Activated naive CD4-positive, alpha-beta T cell treated with anti-CD3 and anti-CD28 coated beads, Interleukin-2, amount 50 U/mL, for 72 hours (primary cell): ENCODE data around the gene EPHA8. TPM values are rescaled to one million over a fixed set of nuclear protein-coding genes. Genes with fewer than 3 reads are reported as not detected.

Experiments
- ATAC-seq, 2 donors: fragments of 150-1000 bp; cut with Tn5 transposase; 2 replicates each; pipeline ENCODE4 v1.10.0; 2021; ENCODE audit warnings: mild to moderate bottlenecking in 2 of 2, moderate library complexity in 2 of 2
- DNase-seq, 2 donors: peaks; one replicate each; pipeline ENCODE4 v3.0.0; 2021 to 2022; ENCODE audit warnings: low spot score in 2 of 2
- H3K27ac Mint-ChIP-seq, 2 donors: one replicate each; pipeline ENCODE4 v1.8.0; 2022; ENCODE audit warnings: mild to moderate bottlenecking in 2 of 2, mixed read lengths in 2 of 2
- H3K36me3 Mint-ChIP-seq, 2 donors: one replicate each; pipeline ENCODE4 v1.8.0; 2022; ENCODE audit warnings: mixed read lengths in 2 of 2
- H3K9me3 Mint-ChIP-seq, 2 donors: one replicate each; pipeline ENCODE4 v1.8.0; 2022; ENCODE audit warnings: mixed read lengths in 2 of 2
- total RNA-seq, 2 donors: library from RNA; stranded (reverse); gene quantifications; one replicate each; pipeline ENCODE4 v1.2.3, GENCODE V29; 2022

Gene EPHA8
- total RNA-seq, 2 donors from 2014 or later: not detected

- H3K9me3 Mint-ChIP-seq: peaks cover 18 to 19% of the 10 kb centered on the region in 2 donors
- ATAC-seq (no peak), DNase-seq (no peak)
- no peak overlapping the region for H3K27ac Mint-ChIP-seq
- H3K36me3 Mint-ChIP-seq: peaks cover 6 to 7% of the 10 kb centered on the region in 2 donors
Measured at GRCh38 chr1:22576150-22576544, 12.9 kb downstream of the EPHA8 start.

DNA sequence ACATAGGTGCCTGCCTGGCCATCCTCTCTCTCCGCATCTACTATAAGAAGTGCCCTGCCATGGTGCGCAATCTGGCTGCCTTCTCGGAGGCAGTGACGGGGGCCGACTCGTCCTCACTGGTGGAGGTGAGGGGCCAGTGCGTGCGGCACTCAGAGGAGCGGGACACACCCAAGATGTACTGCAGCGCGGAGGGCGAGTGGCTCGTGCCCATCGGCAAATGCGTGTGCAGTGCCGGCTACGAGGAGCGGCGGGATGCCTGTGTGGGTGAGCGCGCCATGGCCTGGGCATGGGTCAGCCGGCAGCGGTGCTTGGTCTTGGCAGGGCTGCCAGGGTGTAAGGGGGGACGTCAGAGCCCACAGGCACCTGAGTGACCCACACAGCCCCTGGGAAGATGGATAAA is 13.3 kb downstream of the EPHA8 start:
- Mint-ChIP-seq H3K27ac (no peak overlapping the region), H3K36me3 (peaks cover 6 to 7% of the 10 kb centered on the region in 2 donors), H3K9me3 (peaks cover 18 to 19% of the 10 kb centered on the region in 2 donors)
- DNase-seq (no peak), ATAC-seq (no peak)

DNA sequence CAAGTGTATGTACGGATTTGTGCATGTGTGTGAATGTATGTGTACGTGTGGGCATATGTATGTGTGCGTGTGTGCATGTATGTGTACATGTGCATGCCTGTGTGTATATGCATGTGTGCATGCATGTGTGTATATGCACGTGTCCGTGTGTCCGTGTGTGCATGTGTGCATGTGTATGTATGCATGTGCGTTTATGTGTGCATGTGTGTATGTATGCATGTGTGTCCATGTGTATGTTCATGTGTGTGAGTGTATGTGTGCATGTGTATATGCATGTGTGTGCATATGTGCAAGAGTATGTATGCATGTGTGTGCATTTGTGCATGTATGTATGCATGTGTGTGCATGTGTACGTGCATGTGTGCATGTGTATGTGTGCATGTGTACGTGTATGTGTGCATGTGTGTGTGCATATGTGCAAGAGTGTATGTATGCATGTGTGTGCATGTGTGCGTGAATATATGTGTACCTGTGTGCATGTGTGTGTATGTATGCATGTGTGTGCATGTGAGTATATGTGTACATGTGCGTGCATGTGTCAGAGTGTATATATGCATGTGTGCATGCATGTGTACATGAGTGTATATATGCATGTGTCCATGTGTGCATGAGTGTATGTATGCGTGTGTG is 15.6 kb downstream of the EPHA8 start:
- H3K27ac Mint-ChIP-seq: no peak overlapping the region

DNA sequence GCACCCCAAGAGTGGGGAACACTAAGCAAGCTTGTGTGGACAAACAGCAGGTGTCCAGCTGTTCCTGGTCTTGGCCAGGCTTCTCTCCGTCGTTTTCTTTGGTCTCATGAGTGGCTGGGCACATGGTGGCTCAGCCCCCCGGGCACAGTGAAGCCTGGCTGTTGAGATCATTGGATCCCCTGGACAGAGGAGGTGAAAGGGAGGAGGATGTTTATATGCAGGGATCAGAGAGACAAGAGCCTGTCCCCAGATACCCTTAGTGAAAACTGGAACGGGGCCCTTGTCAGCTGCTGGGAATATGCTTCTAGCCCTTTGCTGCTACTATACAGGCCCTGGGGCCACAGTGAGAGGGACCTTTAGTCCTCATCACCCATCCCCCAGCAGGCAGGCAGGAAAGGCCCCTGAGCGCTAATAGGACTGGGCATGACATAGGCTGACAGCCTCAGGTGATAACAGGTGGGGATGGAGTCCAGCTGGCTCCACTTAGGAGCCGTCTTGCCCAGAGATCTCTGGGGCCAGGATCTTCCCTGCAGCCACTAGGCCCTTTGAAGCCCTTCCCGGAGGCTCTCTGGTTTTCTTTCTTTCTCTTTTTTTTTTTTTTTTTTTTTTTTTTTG is 16.4 kb downstream of the EPHA8 start:
- no peak for DNase-seq
- H3K9me3 Mint-ChIP-seq: peaks cover 18 to 19% of the 10 kb centered on the region in 2 donors
- H3K27ac Mint-ChIP-seq: no peak overlapping the region
- ATAC-seq: no peak
- H3K36me3 Mint-ChIP-seq: peaks cover 6 to 7% of the 10 kb centered on the region in 2 donors

More for the DNA sequence above, 15.6 kb downstream of the EPHA8 start:
- DNase-seq (no peak), ATAC-seq (no peak)
- Mint-ChIP-seq H3K9me3 (peaks cover 18 to 19% of the 10 kb centered on the region in 2 donors), H3K36me3 (peaks cover 6 to 7% of the 10 kb centered on the region in 2 donors)

DNA sequence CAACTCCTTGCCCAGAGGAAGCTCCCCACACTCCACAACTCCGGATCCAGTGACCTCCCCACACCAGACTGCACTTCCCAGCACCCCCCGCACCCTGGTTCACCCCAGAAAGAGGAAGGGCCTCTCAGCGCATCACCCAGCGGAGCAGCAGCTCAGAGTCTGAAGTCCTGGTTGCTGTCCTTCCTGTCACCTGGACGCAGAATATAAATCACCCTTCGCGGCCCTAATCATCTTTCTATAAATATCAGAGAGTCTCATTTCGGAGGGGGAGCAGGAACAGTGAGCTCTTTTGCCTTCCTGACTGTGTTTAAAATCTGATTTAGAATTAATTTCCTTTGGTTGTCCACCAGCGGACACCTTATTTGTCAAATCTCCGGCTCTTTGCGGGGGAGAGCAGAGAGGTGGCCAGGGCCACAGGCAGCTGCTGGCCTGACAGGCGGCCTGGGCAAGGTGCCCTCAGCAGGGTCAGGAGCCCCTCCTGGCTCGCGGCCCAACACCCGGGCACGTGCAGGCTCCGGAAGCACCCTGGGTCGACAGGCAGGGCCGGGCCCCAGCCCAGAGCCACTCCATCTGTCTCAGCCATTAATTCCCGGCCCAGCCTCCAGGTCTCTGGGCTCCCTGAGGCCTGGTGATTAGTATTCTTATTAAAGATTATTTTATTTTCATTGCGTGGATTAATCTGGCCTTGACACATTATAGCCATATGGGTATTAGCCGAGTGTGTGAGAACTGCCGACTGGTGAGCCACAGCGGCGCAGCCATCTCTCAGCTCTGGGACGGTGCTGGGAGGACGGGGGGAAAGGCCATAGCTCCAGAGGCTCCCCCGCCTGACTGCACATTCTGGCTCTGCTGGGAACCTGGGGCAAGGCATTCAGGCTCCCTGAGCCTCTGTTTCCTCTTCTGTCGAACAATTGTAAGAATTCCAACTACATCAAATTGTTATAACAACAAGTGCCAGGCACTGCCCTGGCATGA is 19.7 kb downstream of the EPHA8 start:
- Mint-ChIP-seq H3K36me3 (peaks cover 0 to 6% of the 10 kb centered on the region in 2 donors), H3K9me3 (peaks cover 10 to 14% of the 10 kb centered on the region in 2 donors), H3K27ac (peak overlapping the region in 1 of 2 donors; percentile 36)
- ATAC-seq (no peak), DNase-seq (no peak)

DNA sequence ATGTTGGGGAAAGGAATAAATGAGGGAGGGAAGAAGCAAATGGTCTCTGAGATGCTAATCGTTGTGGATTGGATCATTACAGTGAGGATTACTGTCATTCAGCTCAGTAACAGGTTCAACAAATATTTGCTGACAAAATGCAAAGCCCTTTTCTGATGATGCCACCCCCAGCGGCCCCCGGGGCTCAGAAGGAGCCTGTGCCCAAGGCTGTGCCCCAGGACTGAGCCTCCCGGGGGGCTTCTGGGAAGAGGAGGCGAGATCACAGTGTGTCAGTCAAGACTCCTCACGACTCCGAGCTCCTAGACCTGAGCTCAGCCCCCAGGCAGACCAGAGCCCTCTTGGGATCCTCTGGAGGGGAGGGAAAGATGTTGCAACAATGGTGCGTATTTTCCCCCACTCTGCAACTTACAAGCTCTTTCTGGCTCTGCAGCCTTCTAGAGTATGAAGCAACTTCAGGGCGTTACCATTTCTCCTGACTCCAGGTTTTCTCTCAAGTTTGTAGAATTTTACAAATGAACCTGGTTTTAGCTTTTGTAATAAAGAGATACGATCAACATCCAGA is 20.8 kb downstream of the EPHA8 start:
- DNase-seq (no peak), ATAC-seq (no peak)
- Mint-ChIP-seq H3K36me3 (no peaks in the 10 kb centered on the region), H3K27ac (no peak overlapping the region), H3K9me3 (peaks cover 0 to 3% of the 10 kb centered on the region in 2 donors)

DNA sequence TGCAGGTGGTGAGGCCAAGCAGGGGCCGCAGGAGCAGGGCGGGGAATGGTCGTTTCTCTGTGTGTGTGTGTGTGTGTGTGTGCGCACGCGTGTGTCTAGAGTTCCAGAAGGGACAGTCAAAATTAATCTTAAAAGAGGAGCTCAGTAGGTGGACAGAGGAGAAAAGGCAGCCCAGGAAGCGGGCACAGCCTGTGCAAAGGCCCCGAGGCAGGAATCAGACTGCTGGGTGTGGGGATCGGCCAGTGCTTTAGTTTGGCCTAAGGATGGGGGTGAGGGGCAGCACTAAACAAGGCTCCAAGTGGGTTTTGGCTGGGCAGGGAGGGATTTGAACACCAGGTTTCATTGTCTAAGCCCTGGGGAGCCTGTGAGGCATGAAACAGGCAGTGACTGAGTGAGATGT is 21.7 kb downstream of the EPHA8 start:
- DNase-seq (no peak), ATAC-seq (no peak)
- no peaks in the 10 kb centered on the region for H3K9me3 Mint-ChIP-seq
- no peak overlapping the region for H3K27ac Mint-ChIP-seq
- no peaks in the 10 kb centered on the region for H3K36me3 Mint-ChIP-seq

DNA sequence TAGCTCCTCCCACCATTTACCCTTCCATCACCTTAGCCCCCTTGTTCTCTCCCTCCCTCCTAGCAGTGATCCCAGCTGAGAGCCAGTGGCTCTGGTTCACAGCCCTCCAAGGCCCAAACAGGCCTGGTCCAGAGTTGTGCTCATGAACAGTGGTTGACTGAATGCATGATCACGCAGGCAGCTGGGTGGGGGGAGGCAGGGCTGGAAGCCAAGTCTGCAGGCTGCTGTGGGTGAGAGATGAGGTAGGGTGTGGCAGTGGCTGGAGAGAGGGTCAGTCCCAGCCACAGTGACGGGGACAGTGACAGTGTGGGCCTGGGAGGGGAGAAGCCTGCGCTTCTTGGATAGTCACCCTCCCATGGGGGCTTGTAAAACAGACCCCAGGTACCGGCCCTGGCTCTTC is 22.2 kb downstream of the EPHA8 start:
- Mint-ChIP-seq H3K9me3 (no peaks in the 10 kb centered on the region), H3K36me3 (no peaks in the 10 kb centered on the region), H3K27ac (no peak overlapping the region)
- ATAC-seq (no peak), DNase-seq (no peak)

DNA sequence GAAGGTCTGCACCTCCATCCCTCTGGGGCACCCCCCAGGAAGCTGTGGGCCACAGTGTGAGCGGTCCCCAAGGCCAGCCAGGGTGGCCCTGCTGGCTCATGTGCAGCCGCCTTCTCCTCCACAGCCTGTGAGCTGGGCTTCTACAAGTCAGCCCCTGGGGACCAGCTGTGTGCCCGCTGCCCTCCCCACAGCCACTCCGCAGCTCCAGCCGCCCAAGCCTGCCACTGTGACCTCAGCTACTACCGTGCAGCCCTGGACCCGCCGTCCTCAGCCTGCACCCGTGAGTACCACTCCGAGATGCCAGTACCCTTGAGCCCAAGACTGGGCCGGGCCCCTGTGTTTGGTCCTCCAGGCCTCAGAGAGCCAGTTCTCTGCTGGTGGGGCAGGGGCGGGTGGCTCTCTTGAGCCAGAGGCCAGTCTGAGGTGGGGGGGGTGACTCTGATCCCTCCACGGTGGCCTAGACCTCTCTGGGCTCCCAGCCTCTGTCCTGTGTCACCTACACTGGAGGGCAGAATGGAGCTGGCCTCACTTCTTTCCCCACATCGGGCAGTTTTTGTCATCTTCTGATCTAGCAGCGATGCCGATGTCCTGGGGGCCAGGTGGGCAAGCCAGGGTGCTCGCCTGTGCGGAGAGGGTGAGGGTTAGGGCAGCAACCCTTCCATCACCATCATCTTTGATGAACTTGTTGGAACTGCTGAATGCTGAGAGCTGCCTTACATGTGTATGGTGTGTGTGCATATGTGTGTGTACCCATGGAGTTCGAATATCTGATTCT is 23.3 kb downstream of the EPHA8 start:
- no peak for DNase-seq
- Mint-ChIP-seq H3K36me3 (no peaks in the 10 kb centered on the region), H3K9me3 (no peaks in the 10 kb centered on the region), H3K27ac (no peak overlapping the region)
- no peak for ATAC-seq

DNA sequence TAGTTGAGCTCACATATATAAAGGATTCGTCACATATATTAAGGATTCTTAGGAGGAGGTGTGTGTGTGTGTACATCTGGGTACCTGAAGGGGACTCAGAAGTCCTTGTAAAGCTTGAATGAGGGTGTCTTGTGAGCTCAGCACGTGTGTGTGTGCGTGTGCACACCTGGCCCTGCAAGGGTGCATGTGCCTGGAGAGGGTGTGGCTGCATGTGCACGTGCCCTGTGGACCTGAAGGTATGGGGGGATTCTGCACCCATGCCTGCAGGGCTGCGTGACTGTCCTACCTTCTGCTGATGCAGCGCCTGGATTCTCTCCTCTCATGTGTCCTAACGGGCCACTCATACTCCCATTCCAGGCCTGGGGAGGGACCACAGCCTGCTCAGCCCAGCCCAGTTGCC is 24.0 kb downstream of the EPHA8 start:
- Mint-ChIP-seq H3K36me3 (no peaks in the 10 kb centered on the region), H3K27ac (no peak overlapping the region), H3K9me3 (no peaks in the 10 kb centered on the region)
- no peak for ATAC-seq
- DNase-seq: no peak

GRCh38 chr1:22588899-22589422 is 25.7 kb downstream of the EPHA8 start:
- ATAC-seq (no peak), DNase-seq (no peak)
- H3K27ac Mint-ChIP-seq: no peak overlapping the region
- H3K36me3 Mint-ChIP-seq: no peaks in the 10 kb centered on the region
- H3K9me3 Mint-ChIP-seq: no peaks in the 10 kb centered on the region

GRCh38 chr1:22591576-22591975 is 28.3 kb downstream of the EPHA8 start:
- DNase-seq (no peak), ATAC-seq (no peak)
- Mint-ChIP-seq H3K36me3 (no peaks in the 10 kb centered on the region), H3K9me3 (no peaks in the 10 kb centered on the region), H3K27ac (no peak overlapping the region)

DNA sequence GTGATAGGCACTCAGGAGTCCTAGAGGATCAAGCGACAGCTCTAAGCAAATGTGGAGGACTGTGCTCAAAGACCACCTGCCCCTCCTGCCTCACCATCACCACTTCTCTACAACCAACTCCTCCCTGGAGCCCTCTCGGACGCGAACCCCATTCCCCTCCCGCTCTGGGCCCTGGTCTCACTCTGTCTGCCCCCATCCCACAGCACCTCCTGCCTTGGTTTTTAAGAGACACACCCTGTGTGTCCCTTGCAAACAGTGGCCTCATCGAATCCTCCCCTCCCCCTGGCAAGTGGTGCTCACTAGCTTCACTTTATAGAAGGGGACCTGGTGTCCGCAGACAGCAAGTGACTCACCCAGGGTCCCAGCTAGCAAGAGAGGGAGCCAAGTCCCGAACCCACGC is 28.8 kb downstream of the EPHA8 start:
- Mint-ChIP-seq H3K36me3 (no peaks in the 10 kb centered on the region), H3K9me3 (no peaks in the 10 kb centered on the region), H3K27ac (no peak overlapping the region)
- ATAC-seq (no peak), DNase-seq (no peak)

DNA sequence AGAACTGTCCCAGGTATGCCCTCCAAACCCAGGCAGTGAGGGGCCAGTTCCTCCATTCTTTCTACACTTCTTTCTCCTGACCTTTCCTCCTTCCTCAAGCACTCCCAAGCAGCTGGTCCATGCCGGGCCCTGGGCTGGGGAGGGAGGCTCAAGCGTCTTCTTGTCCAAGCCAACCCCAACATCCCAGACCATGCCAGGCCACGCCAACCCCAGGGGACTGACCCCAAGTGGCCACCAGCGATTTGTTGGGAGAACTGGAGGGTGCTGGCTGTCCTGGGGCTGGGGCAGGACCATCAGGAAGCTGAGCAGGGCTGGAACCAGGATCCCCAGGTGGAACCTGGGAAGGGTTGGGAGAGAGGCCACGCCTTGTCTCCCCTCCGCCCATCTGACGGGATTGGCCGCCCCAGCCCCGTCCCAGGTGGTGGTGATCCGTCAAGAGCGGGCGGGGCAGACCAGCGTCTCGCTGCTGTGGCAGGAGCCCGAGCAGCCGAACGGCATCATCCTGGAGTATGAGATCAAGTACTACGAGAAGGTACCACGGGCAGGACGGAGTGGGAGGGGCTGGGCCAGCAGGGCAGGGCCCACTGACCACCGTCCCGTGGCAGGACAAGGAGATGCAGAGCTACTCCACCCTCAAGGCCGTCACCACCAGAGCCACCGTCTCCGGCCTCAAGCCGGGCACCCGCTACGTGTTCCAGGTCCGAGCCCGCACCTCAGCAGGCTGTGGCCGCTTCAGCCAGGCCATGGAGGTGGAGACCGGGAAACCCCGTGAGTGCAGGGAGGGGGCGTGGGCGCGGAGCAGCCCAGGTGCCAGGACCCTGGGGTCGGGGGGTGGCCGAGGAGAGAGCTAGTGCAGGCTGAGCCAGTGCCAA is 29.9 kb downstream of the EPHA8 start:
- no peaks in the 10 kb centered on the region for H3K9me3 Mint-ChIP-seq
- H3K36me3 Mint-ChIP-seq: no peaks in the 10 kb centered on the region
- H3K27ac Mint-ChIP-seq: no peak overlapping the region

GRCh38 chr1:22594396-22594795 is 31.1 kb downstream of the EPHA8 start:
- Mint-ChIP-seq H3K36me3 (no peaks in the 10 kb centered on the region), H3K9me3 (no peaks in the 10 kb centered on the region), H3K27ac (no peak overlapping the region)
- ATAC-seq (no peak), DNase-seq (no peak)

More for the DNA sequence above, 29.9 kb downstream of the EPHA8 start:
- no peak for DNase-seq
- ATAC-seq: no peak
